Epithelial cell of proximal tubule (primary cell): ENCODE data around the gene SPACDR. TPM values are rescaled to one million over a fixed set of nuclear protein-coding genes. Genes with fewer than 3 reads are reported as not detected.
A peak's percentile ranks its signal among the peaks of the same experiment; 100 is the strongest.

Experiments
- DNase-seq: peaks from one replicate; pipeline ENCODE4 v3.0.0-alpha.2; 2011; ENCODE audit warnings: low read depth
- H3K4me3 ChIP-seq: 2 replicates; pipeline ENCODE4 v1.5.1; 2011; ENCODE audit warnings: low read depth, mild to moderate bottlenecking, low read length
- CTCF ChIP-seq: conservative IDR thresholded peaks from 2 replicates; pipeline ENCODE4 v1.5.1; 2012; ENCODE audit warnings: low read depth, mild to moderate bottlenecking, low read length
- total RNA-seq: library from RNA; depleted of rRNA; stranded (reverse); fragments of >200 nt; gene quantifications from 2 replicates; pipeline ENCODE4 v1.2.3, GENCODE V29; 2015

The SPACDR gene
- total RNA-seq, 1 donor from 2014 or later = not detected

GRCh38 chr7:100483722-100484672 is 19.9 kb upstream of the SPACDR start, which contains the start of gene NYAP1:
Gene NYAP1 (plus strand): TSS chr7:100483927. CDS start chr7:100485312, 1,385 bp downstream.
- no peak for DNase-seq
- no peak for TF ChIP-seq CTCF
- H3K4me3 ChIP-seq = peak within 1 kb of the TSS; percentile 64

DNA sequence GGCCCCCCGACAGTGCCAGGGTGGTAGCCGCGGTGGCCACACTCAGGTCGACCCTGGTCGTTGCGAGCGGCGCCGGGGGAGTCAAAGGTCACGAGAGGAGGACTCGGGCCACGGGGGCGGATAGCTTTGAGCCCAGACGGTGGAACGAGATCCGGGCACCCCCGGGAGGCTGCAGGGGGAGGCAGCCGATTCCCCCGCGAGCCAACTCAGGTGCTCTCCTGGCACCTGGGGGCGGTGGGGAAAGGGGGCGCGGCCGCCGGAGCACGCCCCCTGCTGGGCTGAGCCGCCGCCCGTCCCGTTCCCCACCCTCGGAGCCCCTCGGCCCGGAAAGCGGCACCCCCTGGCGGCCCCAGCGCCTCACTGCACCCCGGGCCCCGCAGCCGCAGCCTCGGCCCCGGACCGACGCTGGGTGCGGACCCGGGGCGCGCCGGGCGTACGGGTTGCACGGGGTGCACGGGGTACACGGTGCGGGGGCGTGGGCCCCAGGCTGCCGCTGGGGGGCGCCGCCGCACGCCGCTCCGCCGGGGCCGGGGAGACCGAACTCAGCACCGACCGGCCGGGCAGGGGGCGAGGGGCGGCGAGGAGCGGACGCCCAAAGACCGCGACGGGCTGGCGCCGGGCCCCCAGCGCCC is 19.1 kb upstream of the SPACDR start:
- peak overlapping the region; percentile 64 for H3K4me3 ChIP-seq
- no peak for DNase-seq
- TF ChIP-seq CTCF = peak; percentile 62

DNA sequence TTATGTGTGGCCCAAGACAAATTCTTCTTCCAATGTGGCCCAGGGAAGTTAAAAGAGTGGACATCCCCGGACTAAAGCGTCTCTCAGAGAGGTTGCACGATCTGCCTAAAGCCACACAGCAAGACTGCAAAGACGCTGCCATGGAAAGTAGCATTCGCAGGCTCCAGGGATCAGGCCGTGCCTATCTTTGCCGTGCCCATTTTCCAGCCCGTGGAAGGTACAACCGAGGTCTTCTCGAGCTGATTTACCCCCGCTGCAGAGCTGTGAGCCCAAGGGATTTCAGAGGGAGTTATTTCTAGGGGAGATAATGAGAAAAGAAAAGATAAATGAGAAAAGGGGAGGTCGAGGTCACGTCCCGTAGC is 18.6 kb upstream of the SPACDR start:
- H3K4me3 ChIP-seq = peak overlapping the region; percentile 64
- DNase-seq = no peak
- TF ChIP-seq CTCF = no peak

GRCh38 chr7:100481466-100481865 is 17.4 kb upstream of the SPACDR start:
- DNase-seq = no peak
- TF ChIP-seq CTCF = no peak
- no peak overlapping the region for H3K4me3 ChIP-seq

GRCh38 chr7:100478958-100479660 is 15.0 kb upstream of the SPACDR start, which contains the start of gene TSC22D4:
Gene TSC22D4 (minus strand): TSS chr7:100479214. CDS start chr7:100478038, 1,176 bp downstream.
- H3K4me3 ChIP-seq = peak within 1 kb of the TSS; percentile 85
- DNase-seq = peak; percentile 43
- no peak for TF ChIP-seq CTCF

GRCh38 chr7:100477871-100478267 is 13.8 kb upstream of the SPACDR start:
- no peak for DNase-seq
- no peak for TF ChIP-seq CTCF
- peak overlapping the region; percentile 85 for H3K4me3 ChIP-seq
